Osteocyte (in vitro differentiated cells): ENCODE results near the gene MYO10. TPM values are rescaled to one million over a fixed set of nuclear protein-coding genes. Genes with fewer than 3 reads are reported as not detected.

Source experiments
- DNase-seq: peaks from one replicate; pipeline ENCODE4 v3.0.0; 2021; ENCODE audit warnings: mixed read lengths; ENCODE audit not compliant: unreplicated experiment; ENCODE audit errors: extremely low spot score
- H3K27ac Mint-ChIP-seq: one replicate; pipeline ENCODE4 v1.8.0; 2021; ENCODE audit warnings: mild to moderate bottlenecking, mixed read lengths; ENCODE audit not compliant: unreplicated experiment
- H3K27me3 Mint-ChIP-seq: one replicate; pipeline ENCODE4 v1.8.0; 2021; ENCODE audit warnings: mixed read lengths; ENCODE audit not compliant: unreplicated experiment
- H3K36me3 Mint-ChIP-seq: one replicate; pipeline ENCODE4 v1.8.0; 2021; ENCODE audit warnings: mixed read lengths; ENCODE audit not compliant: unreplicated experiment
- H3K4me1 Mint-ChIP-seq: one replicate; pipeline ENCODE4 v1.8.0; 2021; ENCODE audit warnings: mixed read lengths; ENCODE audit not compliant: unreplicated experiment
- H3K4me3 Mint-ChIP-seq: one replicate; pipeline ENCODE4 v1.8.0; 2021; ENCODE audit warnings: mild to moderate bottlenecking, moderate library complexity, mixed read lengths; ENCODE audit not compliant: unreplicated experiment
- H3K9me3 Mint-ChIP-seq: one replicate; pipeline ENCODE4 v1.8.0; 2021; ENCODE audit warnings: mixed read lengths; ENCODE audit not compliant: unreplicated experiment
- CTCF ChIP-seq: fragments of 200-600 bp; sonication (generic); IDR thresholded peaks from 2 replicates; pipeline ENCODE4 v1.5.0; 2021; ENCODE audit warnings: antibody characterized with exemption, mild to moderate bottlenecking, moderate library complexity
- total RNA-seq: library from RNA; stranded (reverse); gene quantifications from 2 replicates; pipeline ENCODE4 v1.2.1, GENCODE V29; 2021

Gene MYO10
- total RNA-seq, 1 donor from 2014 or later: 87.8 TPM

- H3K27ac Mint-ChIP-seq: no peak overlapping the region
- TF ChIP-seq CTCF: no peak
These were observed 293.2 kb downstream of the MYO10 start for GRCh38 chr5:16642867-16643266.

DNA sequence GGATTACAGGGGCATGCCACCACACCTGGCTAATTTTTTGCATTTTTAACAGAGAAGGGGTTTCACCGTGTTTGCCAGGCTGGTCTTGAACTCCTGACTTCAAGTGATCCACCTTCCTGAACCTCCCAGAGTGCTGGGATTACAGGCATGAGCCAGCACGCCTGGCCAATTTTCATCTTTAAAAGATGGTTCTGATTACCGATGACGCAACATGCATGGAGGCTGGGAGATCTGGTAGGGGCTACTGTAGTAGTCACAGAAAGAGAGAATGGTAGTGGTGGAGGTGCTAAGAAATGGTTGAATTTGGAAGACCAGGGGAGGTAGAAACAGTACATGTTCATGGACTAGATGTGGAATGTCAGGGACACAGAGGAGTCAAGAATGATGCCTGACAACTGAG lies 296.9 kb downstream of the MYO10 start:
- Mint-ChIP-seq H3K4me1 (no peaks in the 10 kb centered on the region), H3K4me3 (no peak overlapping the region), H3K27me3 (peaks cover 43% of the 10 kb centered on the region), H3K27ac (no peak overlapping the region), H3K36me3 (no peaks in the 10 kb centered on the region), H3K9me3 (no peaks in the 10 kb centered on the region)
- TF ChIP-seq CTCF: no peak
- DNase-seq: no peak

More at GRCh38 chr5:16642867-16643266, 293.2 kb downstream of the MYO10 start:
- Mint-ChIP-seq H3K4me1 (no peaks in the 10 kb centered on the region), H3K36me3 (no peaks in the 10 kb centered on the region), H3K4me3 (no peak overlapping the region), H3K9me3 (peaks cover 7% of the 10 kb centered on the region), H3K27me3 (peaks cover 42% of the 10 kb centered on the region)
- no peak for DNase-seq

- TF ChIP-seq CTCF: no peak
- Mint-ChIP-seq H3K27me3 (peaks cover 44% of the 10 kb centered on the region), H3K9me3 (no peaks in the 10 kb centered on the region), H3K4me1 (no peaks in the 10 kb centered on the region), H3K36me3 (no peaks in the 10 kb centered on the region), H3K4me3 (no peak overlapping the region), H3K27ac (no peak overlapping the region)
- DNase-seq: no peak
These were observed 307.7 kb downstream of the MYO10 start for GRCh38 chr5:16628376-16628775.

GRCh38 chr5:16626696-16627264 lies 309.3 kb downstream of the MYO10 start:
- Mint-ChIP-seq H3K36me3 (no peaks in the 10 kb centered on the region), H3K27ac (no peak overlapping the region), H3K4me3 (no peak overlapping the region), H3K9me3 (no peaks in the 10 kb centered on the region), H3K27me3 (peaks cover 54% of the 10 kb centered on the region), H3K4me1 (no peaks in the 10 kb centered on the region)
- DNase-seq: no peak
- TF ChIP-seq CTCF: no peak

DNA sequence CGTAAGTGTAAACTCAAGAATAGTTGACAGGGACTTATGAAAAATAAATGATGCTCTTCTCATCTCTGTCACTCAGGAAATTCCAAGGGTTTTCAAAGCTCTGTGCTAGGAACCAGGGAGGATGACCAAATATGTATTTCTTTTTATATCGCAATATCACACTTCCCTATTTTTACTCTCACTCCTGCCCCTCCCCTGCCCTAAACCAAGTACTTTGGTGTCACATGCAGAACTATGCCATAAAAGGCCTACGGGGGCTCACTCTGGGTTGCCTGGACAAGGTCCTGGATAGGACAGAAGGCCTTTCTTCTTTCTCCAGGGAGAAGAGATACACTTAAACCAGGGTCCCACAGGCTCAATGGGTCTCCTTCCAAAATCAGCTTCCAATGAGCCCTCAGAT lies 311.0 kb downstream of the MYO10 start:
- Mint-ChIP-seq H3K27ac (no peak overlapping the region), H3K36me3 (no peaks in the 10 kb centered on the region), H3K27me3 (peaks cover 63% of the 10 kb centered on the region), H3K4me3 (no peak overlapping the region), H3K9me3 (no peaks in the 10 kb centered on the region), H3K4me1 (no peaks in the 10 kb centered on the region)
- no peak for DNase-seq
- no peak for TF ChIP-seq CTCF
